RPMI7951 (cell line): ENCODE results near the gene RALBP1. TPM values are rescaled to one million over a fixed set of nuclear protein-coding genes. Genes with fewer than 3 reads are reported as not detected.
A peak's percentile ranks its signal among the peaks of the same experiment; 100 is the strongest.
"Not testable (repeated sequence)": the region's sequence is repeated elsewhere in the genome, so short reads cannot be mapped to it uniquely, and the experiment has no call there.

Experiments used
- DNase-seq: peaks from one replicate; pipeline ENCODE4 v3.0.0-alpha.2; 2012; ENCODE audit warnings: low read depth
- total RNA-seq: library from RNA; depleted of rRNA; stranded (reverse); fragments of >200 nt; shearing (Covaris generic); gene quantifications from 2 replicates; pipeline ENCODE4 v1.2.3, GENCODE V29; 2014

RALBP1 gene
- total RNA-seq, 1 experiment from 2014 or later = 38.1 TPM

DNA sequence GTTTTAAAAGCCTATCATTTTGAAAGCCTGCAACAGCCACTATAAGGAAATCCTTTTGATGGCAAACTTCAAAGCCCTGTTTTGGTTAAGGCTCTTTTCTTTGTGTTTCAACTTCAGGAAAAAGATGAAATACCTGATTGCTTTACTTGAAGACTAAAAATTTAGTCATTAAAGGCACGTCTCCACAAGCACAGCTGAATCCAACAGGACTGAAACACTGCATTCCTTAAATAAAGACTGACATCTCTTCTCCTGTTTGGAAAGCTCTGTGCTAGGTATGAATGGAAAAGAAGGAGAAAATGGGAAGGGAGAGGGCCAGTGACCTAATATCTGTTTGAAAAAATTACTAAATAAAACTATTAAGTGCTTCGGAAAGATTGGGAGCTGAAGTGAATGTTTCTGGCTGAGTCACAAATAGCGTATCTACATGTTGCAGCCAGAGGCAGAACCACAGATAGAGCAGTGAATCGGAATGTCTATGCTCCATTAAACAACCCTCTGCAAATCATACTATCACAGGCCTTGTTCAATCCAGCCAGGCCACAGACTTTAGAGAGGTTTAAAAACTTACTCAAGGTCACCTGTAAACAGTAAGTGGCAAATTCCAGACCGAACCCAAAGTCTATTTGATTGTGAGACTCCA is 21.1 kb upstream of the RALBP1 start:
- peak; percentile 13 for DNase-seq

DNA sequence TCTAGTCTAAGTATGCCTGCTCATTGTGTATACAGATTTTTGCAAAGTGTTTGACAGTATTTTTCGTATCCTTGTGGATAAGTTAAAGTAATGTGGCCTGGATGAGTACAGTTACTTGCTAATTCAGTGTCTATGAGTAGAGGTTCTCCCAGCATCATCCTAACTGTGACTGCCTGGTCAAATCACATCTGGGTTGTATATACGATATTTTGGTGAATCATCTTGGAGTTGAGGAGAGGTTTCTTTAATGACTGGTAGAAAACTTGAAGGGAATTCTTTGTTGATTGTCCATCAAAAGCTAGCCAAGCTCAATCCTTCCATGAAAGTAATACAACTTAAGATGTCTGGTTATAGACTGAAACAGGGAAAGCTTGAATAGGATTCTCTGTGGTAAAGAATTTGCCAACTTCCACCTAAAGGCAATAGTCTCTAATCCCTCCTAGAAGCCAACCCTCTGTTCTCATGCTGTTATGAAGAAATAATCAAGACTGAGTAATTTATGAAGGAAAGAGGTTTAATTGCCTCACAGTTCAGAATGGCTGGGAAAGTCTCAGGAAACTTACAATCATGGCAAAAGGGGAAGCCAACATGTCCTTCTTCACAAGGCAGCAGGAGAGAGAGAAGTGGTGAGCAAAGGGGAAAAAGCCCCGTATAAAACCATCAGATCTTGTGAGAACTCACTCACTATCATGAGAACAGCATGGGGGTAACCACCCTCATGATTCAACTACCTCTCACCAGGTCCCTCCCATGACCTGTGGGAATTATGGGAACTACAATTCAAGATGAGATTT is 19.4 kb upstream of the RALBP1 start:
- peak; percentile 13 for DNase-seq

DNA sequence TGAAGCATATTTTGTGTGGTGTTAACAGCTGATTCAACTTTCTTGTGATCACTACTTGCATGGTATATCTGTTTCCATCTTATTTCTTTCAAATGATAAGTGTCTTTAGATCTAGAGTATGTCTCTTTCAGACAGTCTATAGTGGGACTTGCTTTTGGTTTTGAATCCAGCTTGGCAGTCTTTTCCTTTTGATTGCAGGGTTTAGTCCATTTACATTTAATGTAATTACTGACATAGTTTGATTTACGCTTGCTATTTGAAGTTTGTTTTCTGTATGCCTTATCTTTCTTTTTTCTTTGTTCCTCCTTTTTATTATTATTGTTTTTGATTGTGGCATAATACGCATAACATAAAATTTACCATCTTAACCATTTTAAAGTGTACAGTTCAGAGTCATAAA is 9.2 kb upstream of the RALBP1 start:
- no peak for DNase-seq

DNA sequence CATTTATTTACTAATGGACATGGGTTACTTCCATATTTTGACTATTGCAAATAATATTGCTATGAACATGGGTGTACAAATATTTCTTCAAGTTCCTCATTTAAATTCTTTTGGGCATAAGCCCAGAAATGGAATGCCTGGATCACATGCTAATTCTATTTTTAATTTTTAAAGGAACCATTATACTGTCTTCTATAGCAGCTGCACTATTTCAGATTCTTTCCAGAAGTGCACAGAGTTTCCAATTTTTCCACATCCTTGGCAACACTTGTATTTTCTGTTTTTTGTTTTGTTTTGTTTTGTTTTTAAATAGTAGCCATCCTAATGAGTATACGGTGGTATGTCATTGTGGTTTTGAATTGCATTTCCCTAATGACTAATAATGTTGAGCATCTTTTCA is 8.5 kb upstream of the RALBP1 start:
- DNase-seq = no peak

DNA sequence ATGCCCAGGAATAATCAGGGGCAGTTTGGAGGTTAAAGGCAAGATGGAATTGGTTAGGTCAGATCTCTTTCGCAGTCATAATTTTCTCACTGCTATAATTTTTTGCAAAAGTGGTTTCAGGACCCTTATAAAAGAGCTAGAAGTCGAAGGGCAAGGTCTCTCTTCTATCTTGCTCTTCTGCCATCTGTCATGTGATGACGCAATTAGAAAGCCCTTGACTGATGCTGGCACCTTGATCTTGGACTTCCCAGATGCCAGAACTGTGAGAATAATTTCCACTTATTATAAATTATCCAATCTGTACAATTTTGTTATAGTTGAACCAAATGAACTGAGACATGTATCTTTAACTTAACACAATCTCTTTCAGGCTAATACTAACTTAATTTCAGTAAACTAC is 6.3 kb upstream of the RALBP1 start:
- no peak for DNase-seq

DNA sequence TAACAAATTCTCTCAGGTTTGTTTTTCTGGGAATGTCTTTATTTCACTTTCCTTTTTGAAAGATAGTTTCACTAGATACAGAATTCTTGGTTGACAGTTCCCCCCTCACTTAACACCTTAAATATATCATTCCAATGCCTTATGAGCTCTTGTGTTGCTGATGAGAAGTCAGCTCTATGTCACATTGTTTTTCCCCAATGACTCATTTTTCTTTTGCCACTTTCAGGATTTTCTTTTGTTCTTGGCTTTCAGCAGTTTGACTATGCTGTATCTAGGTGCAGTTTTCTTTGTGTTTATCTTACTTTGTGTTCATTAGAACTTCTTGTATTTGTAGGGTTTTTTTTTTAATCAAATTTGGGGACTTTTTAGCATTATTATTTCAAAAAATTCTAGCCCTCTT is 5.6 kb upstream of the RALBP1 start:
- DNase-seq = no peak

GRCh38 chr18:9474108-9474982 is 968 bp upstream of the RALBP1 start:
- peak; percentile 82 for DNase-seq

DNA sequence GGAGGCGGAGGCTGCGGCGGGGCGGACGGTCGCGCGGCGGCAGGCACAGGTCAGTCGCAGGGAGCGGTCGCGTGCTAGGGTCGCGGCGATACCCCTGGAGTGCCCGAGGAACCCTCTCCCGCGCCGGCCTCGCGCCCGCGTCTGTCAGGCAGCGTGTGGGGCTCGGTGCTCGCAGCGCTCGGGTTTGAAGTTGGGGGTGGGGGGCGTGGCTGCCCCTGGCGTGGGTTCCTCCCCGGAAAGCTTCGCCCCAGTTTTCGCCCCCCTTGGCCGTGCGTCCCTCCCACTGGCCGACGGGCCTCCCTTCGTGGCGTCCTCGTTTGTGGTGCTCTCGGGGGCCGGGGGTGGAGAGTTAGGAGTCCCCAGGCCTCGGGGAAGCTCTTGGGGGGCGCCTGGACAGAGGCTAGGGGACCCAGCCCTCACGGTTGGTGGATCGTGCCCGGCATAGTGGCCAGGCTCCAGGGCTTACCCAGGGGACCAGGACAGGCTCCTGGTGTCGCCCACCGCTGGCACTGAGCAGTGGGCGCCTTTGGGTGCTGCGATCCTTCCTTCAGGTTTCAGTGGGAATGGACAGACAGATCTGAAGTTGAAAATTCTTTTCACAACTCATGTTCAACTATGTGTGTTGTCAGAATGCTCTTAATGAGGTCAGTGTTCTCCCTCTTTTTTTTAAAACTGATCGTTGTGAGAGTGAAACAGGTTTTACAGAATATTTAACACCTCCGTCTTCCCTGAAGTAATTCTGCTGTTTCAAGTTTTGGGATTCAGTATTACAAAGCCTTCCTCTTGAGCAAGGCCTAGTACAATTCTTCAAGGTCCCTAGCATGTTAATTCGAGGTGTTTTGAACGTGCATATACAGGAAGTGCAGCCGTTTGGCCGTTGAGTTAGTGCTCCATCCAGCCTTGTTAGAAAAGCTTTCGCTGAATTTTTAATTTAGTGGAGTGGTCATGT is 604 bp downstream of the RALBP1 start:
- DNase-seq = no peak

DNA sequence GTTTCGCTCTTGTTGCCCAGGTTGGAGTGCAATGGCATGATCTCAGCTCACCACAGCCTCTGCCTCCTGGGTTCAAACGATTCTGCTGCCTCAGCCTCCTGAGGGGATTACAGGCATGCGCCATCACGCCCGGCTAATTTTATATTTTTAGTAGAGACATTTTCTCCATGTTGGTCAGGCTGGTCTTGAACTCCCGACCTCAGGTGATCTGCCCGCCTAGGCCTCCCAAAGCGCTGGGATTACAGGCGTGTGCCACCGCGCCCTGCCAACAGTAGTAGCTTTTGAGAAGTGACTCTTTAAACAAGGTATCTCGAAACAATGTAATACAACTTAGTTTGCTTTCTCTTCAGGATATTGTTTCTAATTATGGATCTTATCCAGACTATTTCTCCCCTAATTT is 1.6 kb downstream of the RALBP1 start:
- DNase-seq = not testable (repeated sequence)

GRCh38 chr18:9477509-9477908 is 2.2 kb downstream of the RALBP1 start:
- DNase-seq = no peak

DNA sequence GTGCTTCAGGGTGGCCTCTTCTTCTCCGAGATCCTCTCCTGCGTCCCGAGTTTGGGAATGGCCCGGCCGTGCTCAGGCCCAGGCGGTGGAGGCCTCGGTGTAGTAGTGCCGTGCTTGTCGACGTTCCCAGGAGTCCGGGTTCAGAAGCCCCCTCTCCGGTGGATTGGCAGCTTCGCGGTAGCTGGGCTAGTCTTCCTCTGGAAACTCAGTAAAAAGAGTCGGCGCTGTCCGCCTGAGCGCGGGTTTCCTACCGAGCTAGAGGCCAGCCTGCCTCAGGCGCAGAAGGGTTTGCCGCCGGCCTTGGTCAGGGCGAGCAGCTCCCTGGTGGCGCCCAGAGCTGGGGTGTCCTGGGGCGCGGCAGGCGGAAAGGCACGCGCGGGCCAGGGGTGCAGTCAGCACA is 3.2 kb downstream of the RALBP1 start:
- DNase-seq = no peak

DNA sequence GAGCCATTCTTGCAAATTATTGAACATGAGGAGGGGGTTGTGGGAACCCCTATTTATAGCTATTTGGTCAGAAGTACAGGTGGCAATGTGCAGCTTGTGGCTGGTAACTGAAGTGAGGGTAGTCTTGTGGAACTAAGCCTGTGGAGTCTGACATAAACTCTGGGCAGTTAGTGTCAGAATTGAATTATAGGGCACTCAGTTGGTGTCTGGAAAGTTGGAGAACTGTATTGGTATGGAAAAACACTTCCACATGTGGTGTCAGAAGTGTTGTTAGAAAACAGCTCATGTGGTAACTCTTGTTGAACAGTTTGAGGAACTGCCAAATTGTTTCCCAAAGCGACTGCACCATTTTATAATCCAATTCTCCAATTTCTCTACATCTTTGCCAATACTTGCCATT is 7.5 kb downstream of the RALBP1 start:
- no peak for DNase-seq

GRCh38 chr18:9483526-9483925 is 8.2 kb downstream of the RALBP1 start:
- DNase-seq = no peak

DNA sequence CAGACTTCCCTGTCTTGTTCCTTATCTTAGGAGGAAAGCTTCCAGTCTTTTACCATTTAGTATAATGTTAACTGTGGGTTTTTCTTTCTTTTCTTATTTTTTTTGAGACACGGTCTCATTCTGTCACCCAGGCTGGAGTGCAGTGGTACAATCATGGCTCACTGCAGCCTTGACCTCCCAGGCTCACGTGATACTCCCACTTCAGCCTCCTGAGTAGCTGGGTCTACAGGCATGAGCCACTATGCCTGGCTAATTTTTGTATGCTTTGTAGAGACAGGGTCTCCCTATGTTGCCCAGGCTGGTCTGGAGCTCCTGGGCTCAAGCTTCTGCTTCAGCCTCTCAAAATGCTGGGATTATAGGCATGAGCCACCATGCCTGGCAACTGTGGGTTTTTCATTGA is 9.5 kb downstream of the RALBP1 start:
- DNase-seq = not testable (repeated sequence)

DNA sequence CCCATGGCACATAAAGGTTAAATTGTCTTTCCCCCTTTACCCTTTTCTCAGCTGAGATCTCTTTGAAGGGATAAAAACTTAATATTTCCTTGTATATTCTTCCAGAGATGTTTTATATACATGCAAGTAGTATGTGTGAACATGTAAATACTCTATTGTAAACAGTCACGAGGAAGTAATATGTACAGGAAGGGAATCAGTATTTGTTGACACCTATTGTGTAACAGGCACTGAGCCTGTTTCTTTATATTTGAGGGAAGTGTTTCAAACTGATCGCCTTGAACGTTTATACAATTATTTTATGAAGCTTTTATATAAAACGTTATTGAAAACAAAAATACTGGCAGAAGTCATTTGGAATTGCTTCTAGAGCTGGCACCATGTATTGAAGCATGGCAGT is 13.2 kb downstream of the RALBP1 start:
- no peak for DNase-seq

DNA sequence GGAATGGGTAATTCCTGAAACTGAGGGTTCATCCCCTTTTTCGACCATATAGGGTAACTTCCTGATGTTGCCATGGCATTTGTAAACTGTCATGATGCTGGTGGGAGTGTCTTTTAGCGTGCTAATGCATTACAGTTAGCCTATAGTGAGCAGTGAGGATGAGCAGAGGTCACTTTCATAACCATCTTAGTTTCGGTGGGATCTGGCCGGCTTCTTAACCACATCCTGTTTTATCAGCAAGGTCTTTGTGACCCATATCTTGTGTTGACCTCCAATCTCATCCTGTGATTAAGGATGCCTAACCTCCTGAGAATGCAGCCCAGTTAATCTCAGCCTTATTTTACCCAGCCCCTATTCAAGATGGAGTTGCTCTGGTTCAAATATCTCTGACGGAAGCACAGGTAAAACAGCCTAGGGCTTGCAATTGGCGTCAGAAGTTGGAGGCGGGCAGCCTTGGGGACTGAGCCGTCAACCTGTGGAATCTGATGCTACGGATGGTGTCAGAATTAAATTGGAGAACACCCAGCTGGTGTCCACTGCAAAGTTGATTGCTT is 19.5 kb downstream of the RALBP1 start:
- DNase-seq = peak; percentile 78

- no peak for DNase-seq
Observed at GRCh38 chr18:9495465-9495864, 20.2 kb downstream of the RALBP1 start.

GRCh38 chr18:9495916-9496705 is 20.8 kb downstream of the RALBP1 start:
- no peak for DNase-seq

DNA sequence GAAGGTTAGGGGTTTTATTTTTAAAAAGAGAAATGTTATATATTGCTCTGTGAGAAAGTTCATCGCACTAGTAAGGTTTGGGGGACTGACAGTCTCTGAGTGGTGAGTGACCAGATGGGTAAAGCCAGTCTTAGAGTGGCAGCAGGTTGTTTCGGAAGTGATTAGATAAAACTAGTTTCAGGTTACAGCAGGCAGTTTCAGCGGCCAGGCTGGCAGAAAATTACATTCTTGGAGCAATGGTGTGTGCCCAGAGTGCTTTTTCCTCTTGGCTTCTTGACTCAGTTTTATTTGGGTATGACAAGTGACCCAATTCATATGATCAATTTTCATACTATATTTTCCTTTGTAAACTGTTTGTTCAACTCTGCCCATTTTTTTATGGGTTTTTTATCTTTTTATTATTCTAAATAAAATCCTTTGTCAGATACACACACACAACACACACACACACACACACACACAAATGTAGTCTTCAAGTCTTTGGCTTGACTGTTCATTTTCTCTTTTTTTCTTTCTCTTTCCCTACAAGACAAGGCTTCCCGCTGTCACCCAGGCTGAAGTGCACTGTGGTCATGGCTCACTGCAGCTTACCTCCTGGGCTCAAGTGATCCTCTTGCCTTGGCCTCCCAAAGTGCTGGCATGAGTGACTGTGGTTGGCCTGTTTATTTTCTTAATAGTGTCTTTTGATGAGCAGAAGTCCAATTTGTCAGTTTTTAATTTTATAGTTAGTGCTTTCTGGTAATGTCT is 30.9 kb downstream of the RALBP1 start:
- DNase-seq = peak; percentile 10
